Fibroblast of peridontal ligament (primary cell): Measurements from ENCODE around the gene TMEM101.
"Not testable (repeated sequence)": the region's sequence is repeated elsewhere in the genome, so short reads cannot be mapped to it uniquely, and the experiment has no call there.

Experiments
- DNase-seq: peaks from one replicate; pipeline ENCODE4 v3.0.0-alpha.2; 2010; ENCODE audit errors: extremely low read depth

Gene TMEM101

GRCh38 chr17:43975898-43976297 is 38.9 kb downstream of the TMEM101 start:
- DNase-seq, result no peak

- DNase-seq, result no peak
Measured at GRCh38 chr17:43974382-43975266, 40.1 kb downstream of the TMEM101 start.

- not testable (repeated sequence) for DNase-seq
Measured at GRCh38 chr17:43972444-43973212, 42.1 kb downstream of the TMEM101 start.

- DNase-seq, result not testable (repeated sequence)
Measured at GRCh38 chr17:43971436-43971835, 43.3 kb downstream of the TMEM101 start.

GRCh38 chr17:43970366-43970765 is 44.4 kb downstream of the TMEM101 start:
- no peak for DNase-seq

- peak; percentile 52 for DNase-seq
Measured at GRCh38 chr17:43967251-43967875, 47.4 kb downstream of the TMEM101 start.

- no peak for DNase-seq
Measured at GRCh38 chr17:43966276-43966675, 48.5 kb downstream of the TMEM101 start.

GRCh38 chr17:43962479-43962878 is 52.3 kb downstream of the TMEM101 start:
- DNase-seq, result no peak

- DNase-seq, result no peak
Measured at GRCh38 chr17:43961954-43962353, 52.8 kb downstream of the TMEM101 start.

- not testable (repeated sequence) for DNase-seq
Measured at GRCh38 chr17:43961292-43961691, 53.5 kb downstream of the TMEM101 start.
